DOHH2 (cell line): Measurements from ENCODE around the gene BCL2L1.

Source experiments
- H3F3A ChIP-seq: fragments of 200-600 bp; sonication (generic), shearing (Covaris generic); 2 replicates; pipeline ENCODE4 v1.6.0; 2016; ENCODE audit warnings: antibody characterized with exemption, mild to moderate bottlenecking; ENCODE audit not compliant: control insufficient read depth, insufficient read depth
- H3K27ac ChIP-seq: fragments of 200-600 bp; sonication (generic); 2 replicates; pipeline ENCODE4 v1.5.1; 2014; ENCODE audit warnings: low read depth, mild to moderate bottlenecking, low read length, moderate library complexity
- H3K27me3 ChIP-seq: fragments of 200-600 bp; sonication (generic); 2 replicates; pipeline ENCODE4 v1.6.1; 2014; ENCODE audit warnings: mild to moderate bottlenecking, low read length, mixed read lengths; ENCODE audit not compliant: control insufficient read depth
- H3K36me3 ChIP-seq: fragments of 200-600 bp; sonication (generic); 2 replicates; pipeline ENCODE4 v1.6.1; 2014; ENCODE audit warnings: mild to moderate bottlenecking, low read length, moderate library complexity, mixed read lengths; ENCODE audit not compliant: control insufficient read depth
- H3K4me1 ChIP-seq: fragments of 200-600 bp; sonication (generic); 2 replicates; pipeline ENCODE4 v1.6.1; 2014; ENCODE audit warnings: mild to moderate bottlenecking, low read length, mixed read lengths; ENCODE audit not compliant: control insufficient read depth
- H3K4me2 ChIP-seq: fragments of 200-600 bp; sonication (generic); 2 replicates; pipeline ENCODE4 v1.6.0; 2014; ENCODE audit warnings: mild to moderate bottlenecking, low read length, moderate library complexity
- H3K4me3 ChIP-seq: fragments of 200-600 bp; sonication (generic); 2 replicates; pipeline ENCODE4 v1.5.1; 2014; ENCODE audit warnings: mild to moderate bottlenecking, low read length, mixed read lengths
- H3K79me2 ChIP-seq: fragments of 200-600 bp; sonication (generic); 2 replicates; pipeline ENCODE4 v1.6.1; 2014; ENCODE audit warnings: mild to moderate bottlenecking, low read length, mixed read lengths; ENCODE audit not compliant: control insufficient read depth
- H3K9me2 ChIP-seq: fragments of 200-600 bp; sonication (generic); replicated peaks from 2 replicates; pipeline ENCODE4 v1.6.1; 2014; ENCODE audit warnings: mild to moderate bottlenecking, low read length, mixed read lengths; ENCODE audit not compliant: control insufficient read depth
- H3K9me3 ChIP-seq: fragments of 200-600 bp; sonication (generic); 2 replicates; pipeline ENCODE4 v1.6.1; 2014; ENCODE audit warnings: antibody characterized with exemption, low read length, mixed read lengths; ENCODE audit not compliant: control insufficient read depth, insufficient read depth
- H4K20me1 ChIP-seq: fragments of 200-600 bp; sonication (generic); 2 replicates; pipeline ENCODE4 v1.6.0; 2014; ENCODE audit warnings: low read depth, mild to moderate bottlenecking, antibody characterized with exemption, low read length, moderate library complexity; ENCODE audit not compliant: control insufficient read depth, insufficient read depth
- EZH2phosphoT487 ChIP-seq: fragments of 200-600 bp; sonication (generic); IDR thresholded peaks from 2 replicates; pipeline ENCODE4 v1.6.1; 2017; ENCODE audit warnings: borderline replicate concordance, mild to moderate bottlenecking, antibody characterized with exemption, low read length, moderate library complexity, mixed read lengths
- TF ChIP-seq, protein P1 (sequence below): fragments of 200-600 bp; sonication (generic); IDR thresholded peaks from one replicate; pipeline ENCODE4 v1.5.1; 2014; ENCODE audit warnings: antibody characterized with exemption, mild to moderate bottlenecking, low read depth, low read length; ENCODE audit not compliant: poor library complexity, severe bottlenecking

BCL2L1 gene

DNA sequence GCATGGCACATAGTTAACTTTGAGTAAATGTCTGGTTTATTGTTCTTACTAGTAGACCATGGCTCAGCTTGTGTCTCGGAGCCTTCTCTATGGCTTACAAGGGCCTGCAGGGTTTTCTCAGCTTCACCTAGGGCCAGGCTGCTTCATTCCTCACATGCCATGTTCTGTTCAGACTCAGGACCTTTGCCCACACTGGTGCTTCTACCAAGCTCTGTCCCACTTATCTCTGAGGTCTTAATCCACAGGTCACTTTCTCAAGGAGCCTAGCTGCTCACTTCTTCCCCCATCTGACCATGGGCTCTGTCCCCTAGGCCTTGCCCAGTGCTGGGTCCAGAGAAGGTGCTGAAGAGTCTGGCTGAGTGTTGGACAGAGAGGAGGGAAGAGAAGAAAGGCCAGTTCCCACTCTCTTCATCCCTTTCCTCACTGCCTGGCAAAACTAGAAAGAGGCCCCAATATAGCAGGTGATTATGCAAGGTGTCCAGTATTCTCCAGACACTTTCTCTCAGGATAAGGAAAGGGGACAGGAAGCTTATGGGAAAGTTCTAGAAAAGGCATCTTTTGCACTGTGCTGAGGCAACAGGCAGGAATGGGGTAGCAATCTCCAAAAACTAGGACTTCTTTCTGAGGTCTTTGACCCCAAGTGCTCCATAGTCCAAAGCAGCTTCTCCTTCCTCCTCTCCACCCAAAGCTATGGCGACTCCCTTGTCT lies 45.0 kb downstream of the BCL2L1 start:
- H3K27me3 ChIP-seq = no peaks in the 10 kb centered on the region
- peaks cover 14% of the 10 kb centered on the region for H3K4me1 ChIP-seq
- no peak overlapping the region for H3K27ac ChIP-seq
- H3F3A ChIP-seq = no peaks in the 10 kb centered on the region
- no peak overlapping the region for H3K4me2 ChIP-seq
- no peaks in the 10 kb centered on the region for H4K20me1 ChIP-seq
- no peak overlapping the region for H3K4me3 ChIP-seq
- H3K9me3 ChIP-seq = no peaks in the 10 kb centered on the region
- no peaks in the 10 kb centered on the region for H3K36me3 ChIP-seq
- no peak for TF ChIP-seq EZH2phosphoT487
- TF ChIP-seq, protein P1, sequence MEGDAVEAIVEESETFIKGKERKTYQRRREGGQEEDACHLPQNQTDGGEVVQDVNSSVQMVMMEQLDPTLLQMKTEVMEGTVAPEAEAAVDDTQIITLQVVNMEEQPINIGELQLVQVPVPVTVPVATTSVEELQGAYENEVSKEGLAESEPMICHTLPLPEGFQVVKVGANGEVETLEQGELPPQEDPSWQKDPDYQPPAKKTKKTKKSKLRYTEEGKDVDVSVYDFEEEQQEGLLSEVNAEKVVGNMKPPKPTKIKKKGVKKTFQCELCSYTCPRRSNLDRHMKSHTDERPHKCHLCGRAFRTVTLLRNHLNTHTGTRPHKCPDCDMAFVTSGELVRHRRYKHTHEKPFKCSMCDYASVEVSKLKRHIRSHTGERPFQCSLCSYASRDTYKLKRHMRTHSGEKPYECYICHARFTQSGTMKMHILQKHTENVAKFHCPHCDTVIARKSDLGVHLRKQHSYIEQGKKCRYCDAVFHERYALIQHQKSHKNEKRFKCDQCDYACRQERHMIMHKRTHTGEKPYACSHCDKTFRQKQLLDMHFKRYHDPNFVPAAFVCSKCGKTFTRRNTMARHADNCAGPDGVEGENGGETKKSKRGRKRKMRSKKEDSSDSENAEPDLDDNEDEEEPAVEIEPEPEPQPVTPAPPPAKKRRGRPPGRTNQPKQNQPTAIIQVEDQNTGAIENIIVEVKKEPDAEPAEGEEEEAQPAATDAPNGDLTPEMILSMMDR = no peak
- H3K9me2 ChIP-seq = no peaks in the 10 kb centered on the region
- H3K79me2 ChIP-seq = no peaks in the 10 kb centered on the region

DNA sequence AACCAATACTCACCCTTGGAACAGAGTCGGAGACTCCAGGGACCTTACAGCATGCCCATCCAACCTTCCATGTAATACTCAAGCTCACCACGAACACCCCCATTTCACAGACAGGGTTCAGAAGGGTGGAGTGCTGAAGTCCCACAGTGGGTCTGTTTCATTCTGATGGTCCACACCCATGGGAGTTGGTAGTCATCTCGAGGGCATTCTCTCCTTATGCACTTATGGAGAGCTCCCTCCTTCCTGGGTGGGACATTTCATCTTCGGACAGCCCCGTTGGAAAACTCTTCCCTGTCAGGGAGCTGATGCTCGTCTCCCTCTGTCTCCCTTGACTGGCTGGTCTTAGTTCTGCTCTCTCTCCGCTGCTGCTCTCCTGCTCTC lies 46.1 kb downstream of the BCL2L1 start:
- no peak overlapping the region for H3K4me2 ChIP-seq
- H3F3A ChIP-seq = no peaks in the 10 kb centered on the region
- no peaks in the 10 kb centered on the region for H3K9me2 ChIP-seq
- TF ChIP-seq, protein P1 = no peak
- TF ChIP-seq EZH2phosphoT487 = no peak
- H3K79me2 ChIP-seq = no peaks in the 10 kb centered on the region
- H3K4me1 ChIP-seq = peaks cover 14% of the 10 kb centered on the region
- no peaks in the 10 kb centered on the region for H3K27me3 ChIP-seq
- no peaks in the 10 kb centered on the region for H3K36me3 ChIP-seq
- no peaks in the 10 kb centered on the region for H3K9me3 ChIP-seq
- no peaks in the 10 kb centered on the region for H4K20me1 ChIP-seq
- no peak overlapping the region for H3K4me3 ChIP-seq
- H3K27ac ChIP-seq = no peak overlapping the region

DNA sequence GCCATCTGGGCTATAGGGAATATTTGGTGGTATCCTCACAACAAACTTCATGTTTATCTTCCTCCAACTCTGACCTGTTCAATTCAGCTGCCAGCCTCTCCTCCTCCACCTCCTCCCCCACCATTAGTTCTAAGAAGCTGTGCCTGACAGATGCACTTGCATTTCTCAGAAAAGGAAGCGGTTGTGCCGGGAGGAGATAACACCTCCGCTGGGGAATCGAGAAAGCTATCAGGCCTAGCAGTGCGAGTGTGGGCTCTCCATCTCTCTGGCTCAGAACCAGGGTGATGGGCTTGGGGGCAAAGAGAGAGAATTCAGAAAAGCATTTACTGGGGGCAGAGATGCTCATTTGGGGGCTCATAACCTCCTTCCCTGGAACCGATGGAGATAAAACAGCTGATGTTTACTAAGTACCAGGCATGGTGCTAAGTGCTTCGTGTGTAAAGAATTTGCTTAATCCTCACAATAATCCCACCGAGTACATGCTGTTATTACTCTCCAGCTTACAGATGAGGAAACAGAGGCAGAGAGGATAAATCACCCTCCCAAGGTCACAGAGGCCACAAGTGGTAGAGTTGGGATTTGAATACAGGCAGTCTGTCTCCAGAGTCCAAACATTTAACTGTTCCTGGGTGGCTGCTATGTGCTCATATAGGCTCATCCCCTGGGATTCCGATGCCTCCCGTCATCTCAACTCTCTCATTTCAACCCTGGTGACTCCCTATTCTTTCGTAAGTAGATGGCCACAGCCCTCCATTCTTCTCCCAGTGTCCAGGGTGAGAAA lies 46.6 kb downstream of the BCL2L1 start:
- peaks cover 14% of the 10 kb centered on the region for H3K4me1 ChIP-seq
- TF ChIP-seq EZH2phosphoT487 = no peak
- TF ChIP-seq, protein P1 = no peak
- no peaks in the 10 kb centered on the region for H3K9me2 ChIP-seq
- H3K9me3 ChIP-seq = no peaks in the 10 kb centered on the region
- H4K20me1 ChIP-seq = no peaks in the 10 kb centered on the region
- H3K4me3 ChIP-seq = no peak overlapping the region
- H3K27ac ChIP-seq = no peak overlapping the region
- H3K79me2 ChIP-seq = no peaks in the 10 kb centered on the region
- no peaks in the 10 kb centered on the region for H3K27me3 ChIP-seq
- H3K4me2 ChIP-seq = no peak overlapping the region
- H3K36me3 ChIP-seq = no peaks in the 10 kb centered on the region
- H3F3A ChIP-seq = no peaks in the 10 kb centered on the region
